B cell (primary cell): Measurements from ENCODE around the gene TESMIN. TPM values are rescaled to one million over a fixed set of nuclear protein-coding genes. Genes with fewer than 3 reads are reported as not detected.

Experiments
- ATAC-seq: fragments of 200-7000 bp; cut with Tn5 transposase; one replicate; pipeline ENCODE4 v1.10.0; 2021; ENCODE audit warnings: low read depth, mild to moderate bottlenecking, moderate number of reproducible peaks, moderate library complexity
- CTCF ChIA-PET: fragments of 350-600 bp; sonication (Branson Sonifier 250); formaldehyde crosslinking; loops from one replicate; lab custom pipeline; 2021; ENCODE audit warnings: antibody characterized with exemption, inconsistent platforms; lab: Charles Lee
- POLR2A ChIA-PET: fragments of 350-600 bp; sonication (Branson Sonifier 250); formaldehyde crosslinking; loops from one replicate; lab custom pipeline; 2021; ENCODE audit warnings: antibody characterized with exemption; lab: Charles Lee
- DNase-seq: peaks from one replicate; pipeline ENCODE4 v3.0.0; 2013
- H2AFZ ChIP-seq: 2 replicates; pipeline ENCODE4 v1.6.1; 2012; ENCODE audit warnings: mild to moderate bottlenecking, low read depth, low read length; ENCODE audit not compliant: insufficient read depth, poor library complexity, severe bottlenecking
- H3K27ac ChIP-seq, 2 donors: 1 replicate in 1 of 2; 2 replicates in 1 of 2; pipeline ENCODE4 v1.5.1; 2012 to 2013; ENCODE audit warnings: low read length in 2 of 2, mild to moderate bottlenecking in 2 of 2, moderate library complexity in 1 of 2
- H3K27me3 ChIP-seq, 4 experiments: fragments of 200-600 bp in 1 of 4; sonication (generic) in 1 of 4; replicated peaks in 1 of 4; 1 replicate in 2 of 4; 2 replicates in 2 of 4; pipeline versions ENCODE4 v1.6.1 to v1.7.0; 2013 to 2016; ENCODE audit warnings: low read length in 3 of 4, mild to moderate bottlenecking in 2 of 4, mixed read lengths in 1 of 4, moderate library complexity in 1 of 4; ENCODE audit not compliant: insufficient read depth in 4 of 4, control insufficient read depth in 3 of 4; ENCODE audit errors: control extremely low read depth in 1 of 4
- H3K36me3 ChIP-seq, 2 experiments: replicated peaks in 1 of 2; 1 replicate in 1 of 2; 2 replicates in 1 of 2; pipeline versions ENCODE4 v1.6.1 to v1.7.1; 2013; ENCODE audit warnings: low read length in 1 of 2; ENCODE audit not compliant: insufficient read depth in 2 of 2, control insufficient read depth in 1 of 2; ENCODE audit errors: control extremely low read depth in 1 of 2, extremely low read depth in 1 of 2
- H3K4me1 ChIP-seq, 2 donors: fragments of 200-600 bp in 1 of 2; sonication (generic) in 1 of 2; 1 replicate in 1 of 2; 2 replicates in 1 of 2; pipeline versions ENCODE4 v1.5.1 to v1.6.1; 2013 to 2017; ENCODE audit warnings: low read length in 2 of 2; ENCODE audit not compliant: control insufficient read depth in 2 of 2, insufficient read depth in 2 of 2
- H3K4me2 ChIP-seq: replicated peaks from 2 replicates; pipeline ENCODE3; 2012; ENCODE audit warnings: mild to moderate bottlenecking, low read depth, low read length; ENCODE audit not compliant: poor library complexity, severe bottlenecking
- H3K4me3 ChIP-seq, 5 experiments: fragments of 200-600 bp in 1 of 5; sonication (generic) in 1 of 5; 1 replicate in 3 of 5; 2 replicates in 2 of 5; pipeline versions ENCODE4 v1.5.1 to v1.7.0; 2011 to 2016; ENCODE audit warnings: low read length in 4 of 5, mild to moderate bottlenecking in 4 of 5, low read depth in 2 of 5, control low read depth in 1 of 5, moderate library complexity in 1 of 5; ENCODE audit not compliant: insufficient read depth in 1 of 5; ENCODE audit errors: control extremely low read depth in 1 of 5, extremely low read depth in 1 of 5
- H3K79me2 ChIP-seq: fragments of 200-600 bp; sonication (generic); one replicate; pipeline ENCODE4 v1.6.0; 2016; ENCODE audit warnings: low read length; ENCODE audit not compliant: control insufficient read depth, insufficient read depth
- H3K9ac ChIP-seq: fragments of 200-600 bp; sonication (generic); 2 replicates; pipeline ENCODE4 v1.6.1; 2017; ENCODE audit warnings: mild to moderate bottlenecking, low read length, moderate library complexity
- H3K9me3 ChIP-seq, 3 donors: one replicate each; pipeline versions ENCODE4 v1.6.1 to v1.7.1; 2013; ENCODE audit warnings: low read length in 2 of 3; ENCODE audit not compliant: control insufficient read depth in 2 of 3, insufficient read depth in 1 of 3; ENCODE audit errors: control extremely low read depth in 1 of 3
- H4K20me1 ChIP-seq: 2 replicates; pipeline ENCODE4 v1.6.0; 2012; ENCODE audit warnings: mild to moderate bottlenecking, low read length; ENCODE audit not compliant: insufficient read depth, control insufficient read depth, poor library complexity, severe bottlenecking
- H3K27ac Mint-ChIP-seq: one replicate; pipeline ENCODE4 v1.8.0; 2021; ENCODE audit warnings: mixed read lengths
- H3K27me3 Mint-ChIP-seq: one replicate; pipeline ENCODE4 v1.8.0; 2021; ENCODE audit warnings: mixed read lengths
- H3K4me1 Mint-ChIP-seq: one replicate; pipeline ENCODE4 v1.8.0; 2021; ENCODE audit warnings: mixed read lengths
- H3K4me3 Mint-ChIP-seq: one replicate; pipeline ENCODE4 v1.8.0; 2021; ENCODE audit warnings: mixed read lengths
- H3K9me3 Mint-ChIP-seq: one replicate; pipeline ENCODE4 v1.8.0; 2022; ENCODE audit warnings: mixed read lengths; ENCODE audit not compliant: insufficient read depth
- EZH2 ChIP-seq: IDR thresholded peaks from 2 replicates; pipeline ENCODE4 v1.6.1; 2012; ENCODE audit warnings: borderline replicate concordance, low read depth, mild to moderate bottlenecking, moderate library complexity, low read length; ENCODE audit not compliant: insufficient read depth, poor library complexity, severe bottlenecking
- WGBS: methylation state at CpG from one replicate; pipeline ENCODE4 v1.1.5; 2013; ENCODE audit warnings: missing lambda C conversion rate; ENCODE audit not compliant: insufficient coverage; 5-methylcytosine and 5-hydroxymethylcytosine counted together
- intact Hi-C: fragments of 100-400 bp; cut with micrococcal nuclease; formaldehyde crosslinking; loops from one replicate; pipeline ENCODE4 v1.10.0; 2022
- polyA plus RNA-seq: library from polyadenylated mRNA; depleted of rRNA; stranded (reverse); fragments of >200 nt; gene quantifications from 2 replicates; pipeline ENCODE4 v1.2.3, GENCODE V29; 2012
- total RNA-seq, 2 donors: library from RNA; stranded (reverse); fragments of 120-200 nt in 1 of 2; gene quantifications; 1 replicate in 1 of 2; 2 replicates in 1 of 2; pipeline versions ENCODE4 v1.2.3 to v1.2.4, GENCODE V29; 2013 to 2022
- TF ChIP-seq, protein P1 (sequence below): fragments of 200-600 bp; IDR thresholded peaks from one replicate; pipeline ENCODE4 v1.8.0; 2022; ENCODE audit warnings: antibody characterized with exemption, mild to moderate bottlenecking

TESMIN gene
- total and polyA plus RNA-seq, 2 donors (not counting 1 experiment from before 2014, with no cell fraction given), result 3.2 to 4.3 TPM

DNA sequence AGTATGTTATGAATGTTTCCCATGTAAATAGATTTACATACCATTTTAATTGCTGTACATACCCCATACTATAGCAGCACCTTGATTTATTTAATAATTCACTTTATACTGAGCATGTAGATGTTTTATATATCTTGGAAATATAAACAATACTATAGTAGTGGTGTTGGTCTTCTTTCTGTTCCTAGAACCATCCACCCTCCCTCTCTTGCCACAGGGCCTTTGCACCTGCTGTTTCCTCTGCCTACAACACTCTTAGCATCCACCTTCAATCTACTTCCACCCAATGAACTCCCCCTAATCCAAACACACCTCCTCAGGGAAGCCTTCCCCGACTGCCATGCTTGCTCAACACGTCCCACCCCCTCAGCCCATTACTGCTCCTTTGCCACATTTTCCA lies 30.2 kb downstream of the TESMIN start:
- no peaks in the 10 kb centered on the region for H4K20me1 ChIP-seq
- no peak overlapping the region for H3K27ac ChIP-seq
- H3K4me3 ChIP-seq, result no peak overlapping the region
- peaks cover 15% of the 10 kb centered on the region for H3K9me3 Mint-ChIP-seq
- WGBS, result 80% methylated on average over 1 of the region's 2 CpGs
- no peak overlapping the region for H3K4me2 ChIP-seq
- H3K4me1 Mint-ChIP-seq, result no peaks in the 10 kb centered on the region
- peaks cover 29% of the 10 kb centered on the region for H3K27me3 Mint-ChIP-seq
- no peak overlapping the region for H2AFZ ChIP-seq
- no peaks in the 10 kb centered on the region for H3K27me3 ChIP-seq
- no peak for TF ChIP-seq EZH2
- TF ChIP-seq, protein P1, sequence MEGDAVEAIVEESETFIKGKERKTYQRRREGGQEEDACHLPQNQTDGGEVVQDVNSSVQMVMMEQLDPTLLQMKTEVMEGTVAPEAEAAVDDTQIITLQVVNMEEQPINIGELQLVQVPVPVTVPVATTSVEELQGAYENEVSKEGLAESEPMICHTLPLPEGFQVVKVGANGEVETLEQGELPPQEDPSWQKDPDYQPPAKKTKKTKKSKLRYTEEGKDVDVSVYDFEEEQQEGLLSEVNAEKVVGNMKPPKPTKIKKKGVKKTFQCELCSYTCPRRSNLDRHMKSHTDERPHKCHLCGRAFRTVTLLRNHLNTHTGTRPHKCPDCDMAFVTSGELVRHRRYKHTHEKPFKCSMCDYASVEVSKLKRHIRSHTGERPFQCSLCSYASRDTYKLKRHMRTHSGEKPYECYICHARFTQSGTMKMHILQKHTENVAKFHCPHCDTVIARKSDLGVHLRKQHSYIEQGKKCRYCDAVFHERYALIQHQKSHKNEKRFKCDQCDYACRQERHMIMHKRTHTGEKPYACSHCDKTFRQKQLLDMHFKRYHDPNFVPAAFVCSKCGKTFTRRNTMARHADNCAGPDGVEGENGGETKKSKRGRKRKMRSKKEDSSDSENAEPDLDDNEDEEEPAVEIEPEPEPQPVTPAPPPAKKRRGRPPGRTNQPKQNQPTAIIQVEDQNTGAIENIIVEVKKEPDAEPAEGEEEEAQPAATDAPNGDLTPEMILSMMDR, result no peak
- H3K9me3 ChIP-seq, result peaks cover 0 to 2% (median 2%) of the 10 kb centered on the region in 3 donors
- no peaks in the 10 kb centered on the region for H3K79me2 ChIP-seq
- no peak for ATAC-seq
- H3K9ac ChIP-seq, result no peak overlapping the region
- CTCF ChIA-PET, result no interaction called here
- H3K4me1 ChIP-seq, result no peaks in the 10 kb centered on the region
- POLR2A ChIA-PET, result no interaction called here
- no peak overlapping the region for H3K4me3 Mint-ChIP-seq
- H3K27ac Mint-ChIP-seq, result no peak overlapping the region
- no peak for DNase-seq
- no peaks in the 10 kb centered on the region for H3K36me3 ChIP-seq
- intact Hi-C loops, result no loop called here

GRCh38 chr11:68715456-68716122 lies 35.7 kb downstream of the TESMIN start:
- Histone ChIP-seq H3K4me3 (no peak overlapping the region), H3K79me2 (no peaks in the 10 kb centered on the region), H3K27me3 (no peaks in the 10 kb centered on the region), H3K9ac (no peak overlapping the region), H4K20me1 (no peaks in the 10 kb centered on the region), H3K27ac (no peak overlapping the region), H3K4me1 (no peaks in the 10 kb centered on the region), H3K9me3 (peaks cover 0 to 2% (median 2%) of the 10 kb centered on the region in 3 donors), H3K36me3 (no peaks in the 10 kb centered on the region), H2AFZ (no peak overlapping the region), H3K4me2 (no peak overlapping the region)
- TF ChIP-seq, protein P1, result no peak
- no peak for TF ChIP-seq EZH2
- 97% methylated on average over 5 of the region's 11 CpGs for WGBS
- no peaks in the 10 kb centered on the region for H3K4me1 Mint-ChIP-seq
- peaks cover 11% of the 10 kb centered on the region for H3K9me3 Mint-ChIP-seq
- H3K4me3 Mint-ChIP-seq, result no peak overlapping the region
- no peak for ATAC-seq
- no peak overlapping the region for H3K27ac Mint-ChIP-seq
- DNase-seq, result no peak
- intact Hi-C loops, result no loop called here
- CTCF ChIA-PET, result no interaction called here
- POLR2A ChIA-PET, result no interaction called here
- peaks cover 21% of the 10 kb centered on the region for H3K27me3 Mint-ChIP-seq
